ENCODE data around the gene TTC16.

TTC16 gene

GRCh38 chr9:127714951-127715469 lies 869 bp upstream of the TTC16 start:
- TF ChIP-seq Cebpa-rat (IDR thresholded peaks at IDR 0.05): no peak
- Histone ChIP-seq H3K27ac (peak overlapping the region; percentile 57), H3K9ac (peak overlapping the region; percentile 80), H4K20me1 (peaks cover 45% of the 10 kb centered on the region), H3K36me3 (no peaks in the 10 kb centered on the region), H3K4me3 (peak overlapping the region; percentile 79), H3K9me3 (no peaks in the 10 kb centered on the region), H3K27me3 (no peaks in the 10 kb centered on the region), H3K4me2 (peak overlapping the region; percentile 95), H3K4me1 (peaks cover 76% of the 10 kb centered on the region)

GRCh38 chr9:127716412-127716811 lies 533 bp downstream of the TTC16 start:
- H3K4me3 ChIP-seq: peak overlapping the region; percentile 79; the same call in 1 of the 2 replicates
- peak overlapping the region; percentile 28; the same call in 1 of the 2 replicates for H3K27ac ChIP-seq
- H3K36me3 ChIP-seq: no peaks in the 10 kb centered on the region
- no peaks in the 10 kb centered on the region for H3K27me3 ChIP-seq
- peaks cover 32% of the 10 kb centered on the region for H4K20me1 ChIP-seq
- H3K9me3 ChIP-seq: no peaks in the 10 kb centered on the region
- peaks cover 74% of the 10 kb centered on the region for H3K4me1 ChIP-seq
- no peak for TF ChIP-seq Cebpa-rat (IDR thresholded peaks at IDR 0.05)
- no peak overlapping the region for H3K9ac ChIP-seq
- peak overlapping the region; percentile 95 for H3K4me2 ChIP-seq

- Histone ChIP-seq H3K27ac (peak overlapping the region; percentile 28; the same call in 1 of the 2 replicates), H4K20me1 (peaks cover 18% of the 10 kb centered on the region), H3K9ac (0 out of 2 replicates have a peak overlapping the region, but pooled peaks have one; percentile 48)
Measured at GRCh38 chr9:127717766-127718165, 1.9 kb downstream of the TTC16 start.

GRCh38 chr9:127720031-127720864 lies 4.4 kb downstream of the TTC16 start:
- Histone ChIP-seq H3K9me3 (no peaks in the 10 kb centered on the region), H3K27me3 (no peaks in the 10 kb centered on the region), H3K4me1 (peaks cover 80% of the 10 kb centered on the region), H3K9ac (peak overlapping the region; percentile 69), H3K4me2 (peak overlapping the region; percentile 89), H4K20me1 (no peaks in the 10 kb centered on the region), H3K4me3 (peak overlapping the region; percentile 46), H3K36me3 (0 out of 2 replicates have a peak, but pooled peaks cover 3% of the 10 kb centered on the region), H3K27ac (peak overlapping the region; percentile 86)
- TF ChIP-seq Cebpa-rat (IDR thresholded peaks at IDR 0.05): no peak

More at GRCh38 chr9:127717766-127718165, 1.9 kb downstream of the TTC16 start:
- Histone ChIP-seq H3K4me1 (peaks cover 71% of the 10 kb centered on the region), H3K4me2 (peak overlapping the region; percentile 95), H3K4me3 (no peak overlapping the region), H3K9me3 (no peaks in the 10 kb centered on the region), H3K27me3 (no peaks in the 10 kb centered on the region), H3K36me3 (no peaks in the 10 kb centered on the region)
- no peak for TF ChIP-seq Cebpa-rat (IDR thresholded peaks at IDR 0.05)

- Histone ChIP-seq H4K20me1 (no peaks in the 10 kb centered on the region), H3K9me3 (no peaks in the 10 kb centered on the region), H3K4me3 (no peak overlapping the region), H3K27ac (peak overlapping the region; percentile 65), H3K27me3 (no peaks in the 10 kb centered on the region), H3K36me3 (0 out of 2 replicates have a peak, but pooled peaks cover 3% of the 10 kb centered on the region), H3K9ac (no peak overlapping the region), H3K4me1 (peaks cover 79% of the 10 kb centered on the region), H3K4me2 (peak overlapping the region; percentile 89)
- TF ChIP-seq Cebpa-rat (IDR thresholded peaks at IDR 0.05): no peak
Measured at GRCh38 chr9:127720865-127721227, 5.0 kb downstream of the TTC16 start.

- H3K27me3 ChIP-seq: no peaks in the 10 kb centered on the region
- peaks cover 74% of the 10 kb centered on the region for H3K4me1 ChIP-seq
- peak overlapping the region; percentile 89 for H3K4me2 ChIP-seq
- TF ChIP-seq Cebpa-rat (IDR thresholded peaks at IDR 0.05): no peak
- no peaks in the 10 kb centered on the region for H3K9me3 ChIP-seq
- peak overlapping the region; percentile 65 for H3K27ac ChIP-seq
- peaks cover 3% of the 10 kb centered on the region; the same call in 1 of the 2 replicates for H3K36me3 ChIP-seq
- H4K20me1 ChIP-seq: no peaks in the 10 kb centered on the region
- H3K4me3 ChIP-seq: no peak overlapping the region
- no peak overlapping the region for H3K9ac ChIP-seq
Measured at GRCh38 chr9:127721391-127721821, 5.5 kb downstream of the TTC16 start.

- Histone ChIP-seq H3K9ac (no peak overlapping the region), H4K20me1 (no peaks in the 10 kb centered on the region), H3K36me3 (peaks cover 3% of the 10 kb centered on the region; the same call in 1 of the 2 replicates), H3K4me1 (peaks cover 66% of the 10 kb centered on the region), H3K4me2 (no peak overlapping the region), H3K27ac (0 out of 2 replicates have a peak overlapping the region, but pooled peaks have one; percentile 26), H3K9me3 (no peaks in the 10 kb centered on the region), H3K27me3 (no peaks in the 10 kb centered on the region), H3K4me3 (no peak overlapping the region)
- TF ChIP-seq Cebpa-rat (IDR thresholded peaks at IDR 0.05): no peak
Measured at GRCh38 chr9:127722055-127722745, 6.3 kb downstream of the TTC16 start.

GRCh38 chr9:127723013-127723412 lies 7.1 kb downstream of the TTC16 start:
- TF ChIP-seq Cebpa-rat (IDR thresholded peaks at IDR 0.05): no peak
- no peaks in the 10 kb centered on the region for H3K27me3 ChIP-seq
- no peak overlapping the region for H3K9ac ChIP-seq
- H3K27ac ChIP-seq: no peak overlapping the region
- no peaks in the 10 kb centered on the region for H3K9me3 ChIP-seq
- H3K36me3 ChIP-seq: peaks cover 3% of the 10 kb centered on the region; the same call in 1 of the 2 replicates
- 0 out of 2 replicates have a peak overlapping the region, but pooled peaks have one; percentile 7 for H3K4me2 ChIP-seq
- no peak overlapping the region for H3K4me3 ChIP-seq
- peaks cover 58% of the 10 kb centered on the region for H3K4me1 ChIP-seq
- no peaks in the 10 kb centered on the region for H4K20me1 ChIP-seq

GRCh38 chr9:127723444-127723843 lies 7.6 kb downstream of the TTC16 start:
- H3K4me3 ChIP-seq: no peak overlapping the region
- no peak for TF ChIP-seq Cebpa-rat (IDR thresholded peaks at IDR 0.05)
- H3K36me3 ChIP-seq: peaks cover 3% of the 10 kb centered on the region; the same call in 1 of the 2 replicates
- H3K27me3 ChIP-seq: no peaks in the 10 kb centered on the region
- no peaks in the 10 kb centered on the region for H4K20me1 ChIP-seq
- H3K4me2 ChIP-seq: 0 out of 2 replicates have a peak overlapping the region, but pooled peaks have one; percentile 7
- H3K9ac ChIP-seq: no peak overlapping the region
- peaks cover 57% of the 10 kb centered on the region for H3K4me1 ChIP-seq
- H3K27ac ChIP-seq: no peak overlapping the region
- H3K9me3 ChIP-seq: no peaks in the 10 kb centered on the region

Data from BLaER1 (cell line).